Ovary (tissue), 3 donors: ENCODE data around the gene NAALADL2.
"Not testable (repeated sequence)": the region's sequence is repeated elsewhere in the genome, so short reads cannot be mapped to it uniquely, and the experiment has no call there.

ENCODE experiments used
- POLR2A ChIP-seq: fragments of 450-650 bp; IDR thresholded peaks from one replicate; pipeline ENCODE4 v1.6.1; 2017; ENCODE audit warnings: antibody characterized with exemption, mild to moderate bottlenecking, moderate library complexity
- TF ChIP-seq, protein P1 (sequence below), 3 donors: fragments of 450-650 bp in 2 of 3; fragments of 200-600 bp in 1 of 3; IDR thresholded peaks; one replicate each; pipeline versions ENCODE4 v1.5.1 to v1.8.0; 2016 to 2022; ENCODE audit warnings: antibody characterized with exemption in 3 of 3, mild to moderate bottlenecking in 1 of 3
- donor health status: DM: no; HTN: no; CAD: no.

DNA sequence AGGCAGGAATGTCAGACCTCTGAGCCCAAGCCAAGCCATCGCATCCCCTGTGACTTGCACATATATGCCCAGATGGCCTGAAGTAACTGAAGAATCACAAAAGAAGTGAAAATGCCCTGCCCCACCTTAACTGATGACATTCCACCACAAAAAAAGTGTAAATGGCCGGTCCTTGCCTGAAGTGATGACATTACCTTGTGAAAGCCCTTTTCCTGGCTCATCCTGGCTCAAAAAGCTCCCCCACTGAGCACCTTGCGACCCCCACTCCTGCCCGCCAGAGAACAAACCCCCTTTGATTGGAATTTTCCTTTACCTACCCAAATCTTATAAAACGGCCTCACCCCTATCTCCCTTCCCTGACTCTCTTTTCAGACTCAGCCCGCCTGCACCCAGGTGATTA, 976.6 kb downstream of the NAALADL2 start:
- TF ChIP-seq, protein P1, sequence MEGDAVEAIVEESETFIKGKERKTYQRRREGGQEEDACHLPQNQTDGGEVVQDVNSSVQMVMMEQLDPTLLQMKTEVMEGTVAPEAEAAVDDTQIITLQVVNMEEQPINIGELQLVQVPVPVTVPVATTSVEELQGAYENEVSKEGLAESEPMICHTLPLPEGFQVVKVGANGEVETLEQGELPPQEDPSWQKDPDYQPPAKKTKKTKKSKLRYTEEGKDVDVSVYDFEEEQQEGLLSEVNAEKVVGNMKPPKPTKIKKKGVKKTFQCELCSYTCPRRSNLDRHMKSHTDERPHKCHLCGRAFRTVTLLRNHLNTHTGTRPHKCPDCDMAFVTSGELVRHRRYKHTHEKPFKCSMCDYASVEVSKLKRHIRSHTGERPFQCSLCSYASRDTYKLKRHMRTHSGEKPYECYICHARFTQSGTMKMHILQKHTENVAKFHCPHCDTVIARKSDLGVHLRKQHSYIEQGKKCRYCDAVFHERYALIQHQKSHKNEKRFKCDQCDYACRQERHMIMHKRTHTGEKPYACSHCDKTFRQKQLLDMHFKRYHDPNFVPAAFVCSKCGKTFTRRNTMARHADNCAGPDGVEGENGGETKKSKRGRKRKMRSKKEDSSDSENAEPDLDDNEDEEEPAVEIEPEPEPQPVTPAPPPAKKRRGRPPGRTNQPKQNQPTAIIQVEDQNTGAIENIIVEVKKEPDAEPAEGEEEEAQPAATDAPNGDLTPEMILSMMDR (IDR thresholded peaks at IDR 0.05), result not testable (repeated sequence)
- TF ChIP-seq POLR2A, result not testable (repeated sequence)
